H1 (cell line): ENCODE results near the gene GJB3. TPM values are rescaled to one million over a fixed set of nuclear protein-coding genes. Genes with fewer than 3 reads are reported as not detected.

ENCODE experiments used
- CEBPB ChIP-seq: IDR thresholded peaks from 2 replicates; pipeline ENCODE4 v1.6.1; 2012; ENCODE audit warnings: low read depth, low read length
- polyA plus RNA-seq, 7 experiments: library from polyadenylated mRNA; depleted of rRNA in 3 of 7; stranded (reverse) in 5 of 7; unstranded in 2 of 7; fragments of >200 nt in 5 of 7; fragments of 200-250 nt in 2 of 7; gene quantifications; 1 replicate in 5 of 7; 2 replicates in 1 of 7; 4 replicates in 1 of 7; pipeline versions ENCODE4 v1.2.1 to v1.2.3, GENCODE V29; 2011 to 2013; ENCODE audit warnings: missing spikeins in 2 of 7, mixed read lengths in 2 of 7
- total RNA-seq: library from RNA; stranded (reverse); fragmentation: NEBNext Ultra II Directional; extraction: Animal tissue kit (Norgen Biotek cat#: 25700); gene quantifications from 2 replicates; pipeline ENCODE4 v1.2.1, GENCODE V29; 2021

Gene GJB3
- total and polyA plus RNA-seq, 2 of the 8 experiments (the other 6 are each of a cell fraction or from before 2014, with no cell fraction given) = 0.93 to 1.6 TPM

DNA sequence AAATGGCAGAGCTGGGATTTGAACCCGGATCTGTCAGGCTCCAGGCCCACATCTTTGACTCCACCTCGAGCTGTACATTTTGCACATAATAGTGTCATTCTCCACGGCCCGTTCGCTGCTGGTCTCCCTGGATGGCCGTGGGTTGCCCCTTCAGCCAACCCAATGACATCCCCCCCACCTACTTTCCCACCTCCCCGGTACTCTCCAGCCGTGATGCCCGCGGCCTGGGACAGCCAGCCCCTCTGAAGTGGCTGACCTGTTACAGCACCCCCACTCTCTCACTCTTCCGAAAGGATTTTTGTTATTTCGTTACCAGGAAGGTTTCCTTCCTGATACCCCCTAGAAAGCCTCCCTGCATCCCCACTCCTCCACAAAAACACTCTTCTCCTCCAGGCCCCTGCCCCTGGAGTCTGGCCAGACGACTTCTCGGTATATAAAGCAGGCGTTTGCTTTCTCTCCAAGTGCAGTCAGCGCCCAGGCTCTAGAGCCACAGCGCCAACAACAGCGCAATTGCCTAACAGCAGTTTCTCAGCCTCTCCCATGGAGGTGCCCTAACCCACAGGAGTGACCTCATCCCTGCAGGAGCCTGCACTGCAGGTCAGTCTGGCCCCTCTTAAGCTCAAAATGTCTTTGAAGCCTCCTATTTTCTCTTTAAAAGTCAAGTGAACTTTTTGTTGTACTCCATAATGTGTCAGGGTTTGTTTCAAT, 40.7 kb upstream of the GJB3 start (continued):
- TF ChIP-seq CEBPB = peak; percentile 65
- TF ChIP-seq, all 59 proteins: peak for 5
